ENCODE measurements around the gene BFSP1. TPM values are rescaled to one million over a fixed set of nuclear protein-coding genes. Genes with fewer than 3 reads are reported as not detected.

The BFSP1 gene
- total RNA-seq, 1 experiment from 2014 or later: 0.94 TPM

DNA sequence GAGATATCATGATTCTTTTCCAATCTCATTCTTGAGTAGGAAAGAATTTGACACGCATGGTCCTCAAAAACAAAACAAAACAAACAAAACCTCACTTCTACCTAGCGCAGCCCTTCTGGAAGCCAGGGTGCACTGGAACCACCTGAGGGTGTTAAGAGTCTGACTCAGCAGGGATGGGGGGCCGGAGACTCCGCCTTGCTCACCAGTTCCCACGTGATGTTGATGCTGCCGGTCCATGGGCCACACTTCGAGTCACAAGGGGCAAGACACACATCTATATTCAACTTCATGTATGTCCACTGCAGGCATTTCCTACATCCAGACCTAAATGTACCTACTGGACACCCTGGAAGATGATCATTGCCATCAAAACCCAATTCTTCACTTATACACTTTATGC, 30.4 kb downstream of the BFSP1 start:
- no TSS peak for BruUV-seq (replicated peaks)
- TF ChIP-seq, protein P1, sequence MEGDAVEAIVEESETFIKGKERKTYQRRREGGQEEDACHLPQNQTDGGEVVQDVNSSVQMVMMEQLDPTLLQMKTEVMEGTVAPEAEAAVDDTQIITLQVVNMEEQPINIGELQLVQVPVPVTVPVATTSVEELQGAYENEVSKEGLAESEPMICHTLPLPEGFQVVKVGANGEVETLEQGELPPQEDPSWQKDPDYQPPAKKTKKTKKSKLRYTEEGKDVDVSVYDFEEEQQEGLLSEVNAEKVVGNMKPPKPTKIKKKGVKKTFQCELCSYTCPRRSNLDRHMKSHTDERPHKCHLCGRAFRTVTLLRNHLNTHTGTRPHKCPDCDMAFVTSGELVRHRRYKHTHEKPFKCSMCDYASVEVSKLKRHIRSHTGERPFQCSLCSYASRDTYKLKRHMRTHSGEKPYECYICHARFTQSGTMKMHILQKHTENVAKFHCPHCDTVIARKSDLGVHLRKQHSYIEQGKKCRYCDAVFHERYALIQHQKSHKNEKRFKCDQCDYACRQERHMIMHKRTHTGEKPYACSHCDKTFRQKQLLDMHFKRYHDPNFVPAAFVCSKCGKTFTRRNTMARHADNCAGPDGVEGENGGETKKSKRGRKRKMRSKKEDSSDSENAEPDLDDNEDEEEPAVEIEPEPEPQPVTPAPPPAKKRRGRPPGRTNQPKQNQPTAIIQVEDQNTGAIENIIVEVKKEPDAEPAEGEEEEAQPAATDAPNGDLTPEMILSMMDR (IDR thresholded peaks at IDR 0.05; ENCODE audit: unreplicated experiment): no peak
- CTCF ChIA-PET: no interaction called here
- intact Hi-C loops (cut with micrococcal nuclease; ENCODE audit: unreplicated experiment): loop anchor here (10.0 kb wide), 2 partner anchors 114 to 494 kb away; no protein-coding TSS in a partner anchor
- no peaks in the 10 kb centered on the region for H3K27me3 Mint-ChIP-seq (ENCODE audit: unreplicated experiment)
- H3K36me3 Mint-ChIP-seq (ENCODE audit: insufficient read depth, unreplicated experiment): no peaks in the 10 kb centered on the region
- DNase-seq: no peak
- H3K4me3 Mint-ChIP-seq (ENCODE audit: low read depth, unreplicated experiment): no peak overlapping the region
- no peak overlapping the region for H3K27ac Mint-ChIP-seq (ENCODE audit: unreplicated experiment)
- H3K9me3 Mint-ChIP-seq (ENCODE audit: low read depth, unreplicated experiment): no peaks in the 10 kb centered on the region
- peaks cover 7% of the 10 kb centered on the region for H3K4me1 Mint-ChIP-seq (ENCODE audit: low read depth, unreplicated experiment)

DNA sequence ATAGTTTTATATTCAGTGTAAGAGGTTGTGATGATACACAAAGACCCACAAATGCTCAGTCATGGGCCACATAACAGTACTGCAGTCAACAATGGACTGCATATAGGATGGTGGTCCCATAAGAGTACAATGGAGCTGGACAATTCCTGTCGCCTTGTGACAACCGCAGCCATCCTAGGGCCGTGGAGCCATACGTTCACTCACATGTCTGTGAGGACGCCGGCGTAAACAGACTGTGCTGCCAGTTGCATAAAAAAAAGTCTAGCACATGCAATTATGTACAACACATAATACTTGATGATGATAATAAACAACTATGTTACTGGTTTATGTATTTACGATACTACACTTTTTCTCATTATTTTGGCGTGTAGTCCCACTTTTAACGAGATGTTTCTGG, 30.9 kb downstream of the BFSP1 start:
- no peak for DNase-seq
- Mint-ChIP-seq H3K36me3 (ENCODE audit: insufficient read depth, unreplicated experiment) (no peaks in the 10 kb centered on the region), H3K9me3 (ENCODE audit: low read depth, unreplicated experiment) (no peaks in the 10 kb centered on the region), H3K4me1 (ENCODE audit: low read depth, unreplicated experiment) (peaks cover 7% of the 10 kb centered on the region), H3K27me3 (ENCODE audit: unreplicated experiment) (no peaks in the 10 kb centered on the region), H3K27ac (ENCODE audit: unreplicated experiment) (no peak overlapping the region), H3K4me3 (ENCODE audit: low read depth, unreplicated experiment) (no peak overlapping the region)
- no TSS peak for BruUV-seq (replicated peaks)
- CTCF ChIA-PET: no interaction called here
- TF ChIP-seq, protein P1 (IDR thresholded peaks at IDR 0.05; ENCODE audit: unreplicated experiment): no peak
- intact Hi-C loops (cut with micrococcal nuclease; ENCODE audit: unreplicated experiment): loop anchor here (10.0 kb wide), 2 partner anchors 115 to 495 kb away; no protein-coding TSS in a partner anchor

DNA sequence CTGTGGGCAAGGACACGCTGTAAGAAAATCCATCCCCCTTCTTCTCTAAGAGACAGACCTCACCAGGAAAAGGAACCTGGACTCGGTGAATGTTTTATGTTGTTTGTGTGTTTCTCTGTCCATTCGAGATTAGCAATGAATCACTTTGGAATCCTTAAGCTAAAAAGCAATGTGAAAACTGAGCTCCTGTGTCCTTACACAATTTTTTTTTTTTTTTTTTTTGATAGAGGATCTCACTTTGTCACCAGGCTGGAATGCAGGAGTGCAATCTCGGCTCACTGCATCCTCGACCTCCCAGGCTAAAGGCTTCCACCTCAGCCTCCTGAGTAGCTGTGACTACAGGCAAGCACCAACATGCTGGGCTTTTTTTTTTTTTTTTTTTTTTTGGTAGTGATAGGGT, 32.1 kb downstream of the BFSP1 start:
- intact Hi-C loops (cut with micrococcal nuclease; ENCODE audit: unreplicated experiment): no loop called here
- DNase-seq: no peak
- TF ChIP-seq, protein P1 (IDR thresholded peaks at IDR 0.05; ENCODE audit: unreplicated experiment): no peak
- BruUV-seq (replicated peaks): no TSS peak
- Mint-ChIP-seq H3K27me3 (ENCODE audit: unreplicated experiment) (peaks cover 8% of the 10 kb centered on the region), H3K27ac (ENCODE audit: unreplicated experiment) (no peak overlapping the region), H3K4me1 (ENCODE audit: low read depth, unreplicated experiment) (peaks cover 1% of the 10 kb centered on the region), H3K36me3 (ENCODE audit: insufficient read depth, unreplicated experiment) (no peaks in the 10 kb centered on the region), H3K9me3 (ENCODE audit: low read depth, unreplicated experiment) (no peaks in the 10 kb centered on the region), H3K4me3 (ENCODE audit: low read depth, unreplicated experiment) (no peak overlapping the region)
- CTCF ChIA-PET: no interaction called here

DNA sequence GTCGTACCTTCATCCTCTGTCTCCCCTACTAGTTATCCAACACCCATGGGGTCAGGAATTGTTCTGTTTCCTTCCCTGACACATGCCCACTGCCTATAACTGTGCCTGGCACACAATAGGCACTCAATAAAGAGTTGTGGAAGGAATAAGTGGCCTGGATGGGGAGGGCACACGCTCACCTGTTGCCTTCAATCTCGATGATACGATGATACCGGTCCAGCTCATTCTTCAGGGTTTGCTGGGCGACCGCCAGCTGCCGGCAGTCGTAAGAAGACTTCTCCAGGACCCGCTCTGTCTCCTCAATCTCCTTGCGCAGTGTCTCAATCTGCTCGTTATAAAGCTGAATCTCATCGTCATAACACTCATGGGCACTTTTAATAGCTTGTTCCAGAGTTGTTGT, 32.5 kb downstream of the BFSP1 start:
- H3K4me1 Mint-ChIP-seq (ENCODE audit: low read depth, unreplicated experiment): no peaks in the 10 kb centered on the region
- H3K9me3 Mint-ChIP-seq (ENCODE audit: low read depth, unreplicated experiment): no peaks in the 10 kb centered on the region
- no peak overlapping the region for H3K27ac Mint-ChIP-seq (ENCODE audit: unreplicated experiment)
- TF ChIP-seq, protein P1 (IDR thresholded peaks at IDR 0.05; ENCODE audit: unreplicated experiment): no peak
- intact Hi-C loops (cut with micrococcal nuclease; ENCODE audit: unreplicated experiment): no loop called here
- CTCF ChIA-PET: no interaction called here
- BruUV-seq (replicated peaks): no TSS peak
- no peaks in the 10 kb centered on the region for H3K36me3 Mint-ChIP-seq (ENCODE audit: insufficient read depth, unreplicated experiment)
- H3K4me3 Mint-ChIP-seq (ENCODE audit: low read depth, unreplicated experiment): no peak overlapping the region
- peaks cover 8% of the 10 kb centered on the region for H3K27me3 Mint-ChIP-seq (ENCODE audit: unreplicated experiment)
- no peak for DNase-seq
